ENCODE results near the gene SLC2A4RG. TPM values are rescaled to one million over a fixed set of nuclear protein-coding genes. Genes with fewer than 3 reads are reported as not detected.

SLC2A4RG gene
- total RNA-seq, 4 donors from 2014 or later: 36.5 to 98.7 (median 59.9) TPM

- Histone ChIP-seq H3K9me3 (no peaks in the 10 kb centered on the region), H3K27ac (peak overlapping the region in 3 of 4 donors; percentile 5 to 93 (median 92)), H3K36me3 (peaks cover 0 to 70% of the 10 kb centered on the region in 2 donors), H3K4me3 (peak overlapping the region in 1 of 2 donors; percentile 97), H3K27me3 (no peaks in the 10 kb centered on the region), H3K4me1 (peaks cover 0 to 47% (median 18%) of the 10 kb centered on the region in 3 donors)
- TF ChIP-seq EP300 (IDR thresholded peaks at IDR 0.05): no peak
- TF ChIP-seq POLR2AphosphoS5 (IDR thresholded peaks at IDR 0.05): no peak
- no peak for TF ChIP-seq CTCF (IDR thresholded peaks at IDR 0.05)
- no peak for TF ChIP-seq POLR2A (IDR thresholded peaks at IDR 0.05)
- WGBS, 2 donors (ENCODE audit: low coverage in 1 of 2): 82 to 100% methylated on average over 1 to 5 of the region's 12 CpGs
- no peak for ATAC-seq
Measured at GRCh38 chr20:63706027-63706695, 33.4 kb upstream of the SLC2A4RG start.

- Histone ChIP-seq H3K9me3 (no peaks in the 10 kb centered on the region), H3K36me3 (peaks cover 0 to 74% of the 10 kb centered on the region in 2 donors), H3K27me3 (no peaks in the 10 kb centered on the region), H3K4me3 (peak overlapping the region; percentile 80 to 97), H3K27ac (peak overlapping the region; percentile 76 to 93 (median 91)), H3K4me1 (peaks cover 0 to 50% (median 18%) of the 10 kb centered on the region in 3 donors)
- 0 to 10% methylated on average over 2 to 5 of the region's 56 CpGs for whole genome bisulfite sequencing, 2 donors (ENCODE audit: low coverage in 1 of 2)
- ATAC-seq: peak; percentile 19
- TF ChIP-seq EP300 (IDR thresholded peaks at IDR 0.05): no peak
- peak in 1 of 4 experiments; percentile 19 for TF ChIP-seq CTCF (IDR thresholded peaks at IDR 0.05)
- TF ChIP-seq POLR2A (IDR thresholded peaks at IDR 0.05): peak in 1 of 2 donors; percentile 1
- TF ChIP-seq POLR2AphosphoS5 (IDR thresholded peaks at IDR 0.05): no peak
Measured at GRCh38 chr20:63706852-63707557, 32.6 kb upstream of the SLC2A4RG start.

GRCh38 chr20:63707558-63708300, 31.8 kb upstream of the SLC2A4RG start, which contains the start of the genes ARFRP1 and ZGPAT:
ARFRP1 (minus strand) TSS chr20:63707976; CDS start chr20:63707091, 885 bp downstream.
ZGPAT (plus strand) TSS chr20:63708039; CDS start chr20:63708581, 542 bp downstream.
- ATAC-seq: peak; percentile 97
- peaks cover 0 to 77% of the 10 kb centered on the region in 2 donors for H3K36me3 ChIP-seq
- no peak for TF ChIP-seq EP300 (IDR thresholded peaks at IDR 0.05)
- TF ChIP-seq CTCF (IDR thresholded peaks at IDR 0.05): peak in 2 of 4 experiments; percentile 6 to 32
- peak; percentile 67 to 68 for TF ChIP-seq POLR2A (IDR thresholded peaks at IDR 0.05)
- TF ChIP-seq POLR2AphosphoS5 (IDR thresholded peaks at IDR 0.05): peak; percentile 70

GRCh38 chr20:63708301-63709148, 31.1 kb upstream of the SLC2A4RG start:
- ATAC-seq: no peak
- H3K27ac ChIP-seq: peak overlapping the region in 3 of 4 donors; percentile 90 to 93 (median 92)
- no peaks in the 10 kb centered on the region for H3K27me3 ChIP-seq
- H3K4me1 ChIP-seq: peaks cover 0 to 50% (median 18%) of the 10 kb centered on the region in 3 donors
- H3K4me3 ChIP-seq: peak overlapping the region; percentile 80 to 97
- WGBS, 2 donors (ENCODE audit: low coverage in 1 of 2): 12 to 68% methylated on average over 10 to 12 of the region's 67 CpGs
- no peaks in the 10 kb centered on the region for H3K9me3 ChIP-seq
- TF ChIP-seq POLR2AphosphoS5 (IDR thresholded peaks at IDR 0.05) (no peak), CTCF (IDR thresholded peaks at IDR 0.05) (no peak), POLR2A (IDR thresholded peaks at IDR 0.05) (no peak), EP300 (IDR thresholded peaks at IDR 0.05) (no peak)
- H3K36me3 ChIP-seq: peaks cover 0 to 79% of the 10 kb centered on the region in 2 donors

More at GRCh38 chr20:63707558-63708300, 31.8 kb upstream of the SLC2A4RG start, which contains the start of the genes ARFRP1 and ZGPAT:
- Histone ChIP-seq H3K27me3 (no peaks in the 10 kb centered on the region), H3K9me3 (no peaks in the 10 kb centered on the region), H3K4me3 (peak within 1 kb of the TSS; percentile 80 to 97), H3K27ac (peak within 1 kb of the TSS; percentile 76 to 93 (median 91)), H3K4me1 (peaks cover 0 to 50% (median 18%) of the 10 kb centered on the region in 3 donors)
- no CpG with 5 or more reads among the region's 98 CpGs for WGBS, 2 donors (ENCODE audit: low coverage in 1 of 2)
